OCI-LY7 (cell line): ENCODE data around the gene ATAD1.
A peak's percentile ranks its signal among the peaks of the same experiment; 100 is the strongest.

ENCODE experiments used
- CTCF ChIP-seq: fragments of 200-600 bp; sonication (generic); conservative IDR thresholded peaks from 2 replicates; pipeline ENCODE4 v1.5.1; 2014; ENCODE audit warnings: mild to moderate bottlenecking, antibody characterized with exemption, low read length, moderate library complexity, mixed read lengths
- EZH2phosphoT487 ChIP-seq: fragments of 200-600 bp; sonication (generic); IDR thresholded peaks from 2 replicates; pipeline ENCODE4 v1.6.1; 2018; ENCODE audit warnings: low read depth, borderline replicate concordance, mild to moderate bottlenecking, mixed run types, antibody characterized with exemption, low read length, moderate library complexity, mixed read lengths

- peak; percentile 86 for TF ChIP-seq CTCF
- no peak for TF ChIP-seq EZH2phosphoT487
Measured at GRCh38 chr10:87771871-87772500, 46.0 kb downstream of the ATAD1 start.
